Stimulated activated effector memory CD8-positive, alpha-beta T cell treated with anti-CD3 and anti-CD28 coated beads, Interleukin-12 subunit alpha, Interleukin-12 subunit beta, amount 100 ng/mL, for 72 hours (primary cell): ENCODE results near the gene RNF168.
"Not testable (repeated sequence)": the region's sequence is repeated elsewhere in the genome, so short reads cannot be mapped to it uniquely, and the experiment has no call there.

ENCODE experiments used
- ATAC-seq: fragments of 150-1000 bp; cut with Tn5 transposase; 2 replicates; pipeline ENCODE4 v1.10.0; 2021
- DNase-seq, 2 donors: peaks; one replicate each; pipeline ENCODE4 v3.0.0; 2021 to 2022; ENCODE audit warnings: low spot score in 2 of 2
- H3K27ac Mint-ChIP-seq: one replicate; pipeline ENCODE4 v1.8.0; 2022; ENCODE audit warnings: mild to moderate bottlenecking, mixed read lengths
- H3K36me3 Mint-ChIP-seq: one replicate; pipeline ENCODE4 v1.8.0; 2022; ENCODE audit warnings: mild to moderate bottlenecking, mixed read lengths
- H3K4me1 Mint-ChIP-seq: one replicate; pipeline ENCODE4 v1.8.0; 2022; ENCODE audit warnings: mixed read lengths
- H3K4me3 Mint-ChIP-seq: one replicate; pipeline ENCODE4 v1.8.0; 2022; ENCODE audit warnings: mild to moderate bottlenecking, mixed read lengths
- H3K9me3 Mint-ChIP-seq: one replicate; pipeline ENCODE4 v1.8.0; 2022; ENCODE audit warnings: mixed read lengths

RNF168 gene

GRCh38 chr3:196462680-196463477 lies 40.7 kb downstream of the RNF168 start:
- H3K9me3 Mint-ChIP-seq, H3K4me3 Mint-ChIP-seq, H3K27ac Mint-ChIP-seq, DNase-seq, ATAC-seq: not testable (repeated sequence)
- Mint-ChIP-seq H3K4me1 (peaks cover 25% of the 10 kb centered on the region), H3K36me3 (peaks cover 32% of the 10 kb centered on the region)

GRCh38 chr3:196458063-196458462 lies 45.5 kb downstream of the RNF168 start:
- Mint-ChIP-seq H3K4me1 (peaks cover 25% of the 10 kb centered on the region), H3K9me3 (peaks cover 4% of the 10 kb centered on the region), H3K4me3 (no peak overlapping the region), H3K27ac (no peak overlapping the region), H3K36me3 (no peaks in the 10 kb centered on the region)
- no peak for DNase-seq
- ATAC-seq = no peak

GRCh38 chr3:196457470-196457869 lies 46.1 kb downstream of the RNF168 start:
- ATAC-seq, H3K9me3 Mint-ChIP-seq, H3K27ac Mint-ChIP-seq: not testable (repeated sequence)

GRCh38 chr3:196454935-196455334 lies 48.6 kb downstream of the RNF168 start:
- ATAC-seq = peak; percentile 51
- no peaks in the 10 kb centered on the region for H3K36me3 Mint-ChIP-seq
- no peak for DNase-seq
- H3K27ac Mint-ChIP-seq = no peak overlapping the region
- no peak overlapping the region for H3K4me3 Mint-ChIP-seq
- H3K4me1 Mint-ChIP-seq = no peaks in the 10 kb centered on the region
- no peaks in the 10 kb centered on the region for H3K9me3 Mint-ChIP-seq

More at GRCh38 chr3:196457470-196457869, 46.1 kb downstream of the RNF168 start:
- peaks cover 20% of the 10 kb centered on the region for H3K4me1 Mint-ChIP-seq
- not testable (repeated sequence) for H3K4me3 Mint-ChIP-seq, H3K36me3 Mint-ChIP-seq, DNase-seq

GRCh38 chr3:196445391-196445790 lies 58.2 kb downstream of the RNF168 start:
- not testable (repeated sequence) for H3K4me1 Mint-ChIP-seq, H3K36me3 Mint-ChIP-seq, ATAC-seq, H3K27ac Mint-ChIP-seq, H3K9me3 Mint-ChIP-seq, H3K4me3 Mint-ChIP-seq, DNase-seq

GRCh38 chr3:196444500-196444894 lies 59.1 kb downstream of the RNF168 start:
- no peaks in the 10 kb centered on the region for H3K36me3 Mint-ChIP-seq
- no peak for ATAC-seq

GRCh38 chr3:196440696-196441095 lies 62.9 kb downstream of the RNF168 start:
- ATAC-seq (no peak), DNase-seq (no peak)
- Mint-ChIP-seq H3K4me1 (peaks cover 5% of the 10 kb centered on the region), H3K9me3 (no peaks in the 10 kb centered on the region), H3K27ac (no peak overlapping the region), H3K36me3 (no peaks in the 10 kb centered on the region), H3K4me3 (no peak overlapping the region)

More at GRCh38 chr3:196444500-196444894, 59.1 kb downstream of the RNF168 start:
- Mint-ChIP-seq H3K4me3 (no peak overlapping the region), H3K9me3 (no peaks in the 10 kb centered on the region), H3K4me1 (peaks cover 5% of the 10 kb centered on the region), H3K27ac (no peak overlapping the region)
- DNase-seq = no peak

GRCh38 chr3:196440041-196440537 lies 63.5 kb downstream of the RNF168 start:
- no peak for DNase-seq
- no peak overlapping the region for H3K27ac Mint-ChIP-seq
- ATAC-seq = peak; percentile 28
- H3K4me3 Mint-ChIP-seq = no peak overlapping the region
- peaks cover 5% of the 10 kb centered on the region for H3K4me1 Mint-ChIP-seq
- H3K36me3 Mint-ChIP-seq = no peaks in the 10 kb centered on the region
- no peaks in the 10 kb centered on the region for H3K9me3 Mint-ChIP-seq

GRCh38 chr3:196432137-196432879 lies 71.3 kb downstream of the RNF168 start, which contains the start of gene UBXN7:
TSS of gene UBXN7 (minus strand) at chr3:196432427. CDS start at chr3:196432399, 28 bp downstream.
- ATAC-seq (peak; percentile 92), DNase-seq (peak; percentile 97)
- Mint-ChIP-seq H3K36me3 (peaks cover 37% of the 10 kb centered on the region), H3K4me3 (peak within 1 kb of the TSS; percentile 92), H3K27ac (peak within 1 kb of the TSS; percentile 96), H3K4me1 (peaks cover 17% of the 10 kb centered on the region), H3K9me3 (no peaks in the 10 kb centered on the region)

GRCh38 chr3:196431181-196432136 lies 72.1 kb downstream of the RNF168 start:
- ATAC-seq (peak; percentile 54), DNase-seq (peak; percentile 18 to 74)
- peak overlapping the region; percentile 92 for H3K4me3 Mint-ChIP-seq
- H3K9me3 Mint-ChIP-seq = no peaks in the 10 kb centered on the region
- peaks cover 17% of the 10 kb centered on the region for H3K4me1 Mint-ChIP-seq
- H3K27ac Mint-ChIP-seq = peak overlapping the region; percentile 96
- peaks cover 46% of the 10 kb centered on the region for H3K36me3 Mint-ChIP-seq

GRCh38 chr3:196428041-196428440 lies 75.5 kb downstream of the RNF168 start:
- H3K36me3 Mint-ChIP-seq = peaks cover 63% of the 10 kb centered on the region
- ATAC-seq = no peak
- peaks cover 31% of the 10 kb centered on the region for H3K4me1 Mint-ChIP-seq

GRCh38 chr3:196424421-196424820 lies 79.1 kb downstream of the RNF168 start:
- Mint-ChIP-seq H3K36me3 (peaks cover 45% of the 10 kb centered on the region), H3K4me1 (peaks cover 51% of the 10 kb centered on the region)
- not testable (repeated sequence) for H3K4me3 Mint-ChIP-seq, DNase-seq, H3K27ac Mint-ChIP-seq, H3K9me3 Mint-ChIP-seq, ATAC-seq

More at GRCh38 chr3:196428041-196428440, 75.5 kb downstream of the RNF168 start:
- H3K4me3 Mint-ChIP-seq = no peak overlapping the region
- DNase-seq = no peak
- H3K9me3 Mint-ChIP-seq = no peaks in the 10 kb centered on the region
- H3K27ac Mint-ChIP-seq = no peak overlapping the region

- H3K4me3 Mint-ChIP-seq = no peak overlapping the region
- peaks cover 35% of the 10 kb centered on the region for H3K36me3 Mint-ChIP-seq
- peaks cover 60% of the 10 kb centered on the region for H3K4me1 Mint-ChIP-seq
- no peak overlapping the region for H3K27ac Mint-ChIP-seq
- no peak for DNase-seq
- no peak for ATAC-seq
- no peaks in the 10 kb centered on the region for H3K9me3 Mint-ChIP-seq
These were observed 80.4 kb downstream of the RNF168 start for GRCh38 chr3:196423044-196423781.

- not testable (repeated sequence) for H3K27ac Mint-ChIP-seq, DNase-seq, H3K4me3 Mint-ChIP-seq, H3K9me3 Mint-ChIP-seq
- peak; percentile 66 for ATAC-seq
- peaks cover 25% of the 10 kb centered on the region for H3K36me3 Mint-ChIP-seq
- H3K4me1 Mint-ChIP-seq = peaks cover 74% of the 10 kb centered on the region
These were observed 81.9 kb downstream of the RNF168 start for GRCh38 chr3:196421668-196422067.
